Measurements from ENCODE around the gene ARL4A. TPM values are rescaled to one million over a fixed set of nuclear protein-coding genes. Genes with fewer than 3 reads are reported as not detected.

The ARL4A gene
- total RNA-seq, 4 donors from 2014 or later: 34.9 to 69.5 (median 45.0) TPM

DNA sequence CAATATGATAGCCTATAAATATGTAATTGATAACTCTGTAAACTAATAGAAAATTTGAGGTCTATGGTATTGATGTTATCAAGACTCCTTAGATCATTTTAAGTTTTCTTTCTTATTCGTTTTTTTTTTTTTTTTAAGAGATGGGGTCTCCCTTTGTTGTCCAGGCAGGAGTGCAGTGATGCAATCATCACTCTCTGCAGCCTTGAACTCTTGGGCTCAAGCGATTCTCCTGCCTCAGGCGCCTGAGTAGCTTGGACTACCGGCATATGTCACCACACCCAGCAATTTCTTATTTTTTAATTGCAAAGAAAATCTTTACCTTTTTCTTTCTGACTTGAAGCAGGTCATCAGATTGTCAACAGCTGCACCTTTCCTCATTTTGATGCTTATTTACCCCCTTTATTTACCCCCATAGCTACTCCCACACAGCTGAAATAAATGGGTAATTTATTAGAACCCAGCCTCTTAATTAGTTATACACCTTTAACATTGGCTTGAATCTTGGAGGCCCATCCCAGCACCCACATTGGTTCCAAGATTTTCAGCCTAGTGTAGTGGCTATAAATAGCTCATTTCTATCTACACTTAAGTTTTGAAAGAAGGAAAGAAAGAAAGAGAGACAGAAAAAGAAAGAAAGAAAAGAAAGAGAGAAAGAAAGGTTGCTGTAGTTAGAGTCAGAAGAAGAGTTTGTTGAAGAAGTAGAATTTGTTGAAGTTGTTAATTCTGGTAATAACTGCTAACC, 38.3 kb downstream of the ARL4A start:
- no peak for ATAC-seq
- WGBS, 2 donors (ENCODE audit: low coverage in 1 of 2): 80 to 88% methylated on average over 3 to 4 of the region's 4 CpGs
- no peak overlapping the region for H3K4me3 ChIP-seq
- peaks cover 0 to 46% (median 0%) of the 10 kb centered on the region in 3 donors for H3K4me1 ChIP-seq
- H3K27ac ChIP-seq: no peak overlapping the region
- no peaks in the 10 kb centered on the region for H3K9me3 ChIP-seq
- no peaks in the 10 kb centered on the region for H3K36me3 ChIP-seq
- H3K27me3 ChIP-seq: no peaks in the 10 kb centered on the region
- no peak for TF ChIP-seq CTCF (IDR thresholded peaks at IDR 0.05)
- no peak for TF ChIP-seq POLR2A (IDR thresholded peaks at IDR 0.05)
- TF ChIP-seq POLR2AphosphoS5 (IDR thresholded peaks at IDR 0.05): no peak
- no peak for TF ChIP-seq EP300 (IDR thresholded peaks at IDR 0.05)

DNA sequence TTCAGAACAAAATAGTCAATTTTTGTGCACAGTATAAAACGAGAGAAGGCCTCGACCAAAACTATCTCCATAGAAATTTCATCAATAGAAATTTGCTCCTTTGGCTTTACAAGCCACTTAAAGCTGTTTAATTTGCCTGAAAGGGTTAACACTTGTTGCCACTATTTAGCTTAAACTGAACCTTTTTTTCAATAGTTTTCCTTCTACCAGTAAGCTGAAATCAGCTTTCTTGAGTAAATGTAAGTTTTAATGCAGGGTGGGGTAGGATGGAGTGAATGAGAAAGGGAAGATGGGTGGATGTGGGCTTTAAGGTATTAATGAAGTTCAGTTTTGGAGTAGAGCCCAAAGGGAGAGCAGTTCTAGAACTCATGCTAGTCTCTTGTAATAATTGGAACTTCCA, 39.5 kb downstream of the ARL4A start:
- Histone ChIP-seq H3K4me3 (no peak overlapping the region), H3K27ac (no peak overlapping the region), H3K9me3 (no peaks in the 10 kb centered on the region), H3K36me3 (no peaks in the 10 kb centered on the region), H3K27me3 (no peaks in the 10 kb centered on the region), H3K4me1 (peaks cover 0 to 52% (median 4%) of the 10 kb centered on the region in 3 donors)
- TF ChIP-seq EP300 (IDR thresholded peaks at IDR 0.05): no peak
- ATAC-seq: no peak
- WGBS, 2 donors (ENCODE audit: low coverage in 1 of 2): 96% methylated on average over 2 of the region's 2 CpGs; no CpG with 5 or more reads in 1 of the 2 donors

GRCh38 chr7:12727455-12728191, 40.2 kb downstream of the ARL4A start:
- WGBS, 2 donors (ENCODE audit: low coverage in 1 of 2): 59 to 88% methylated on average over 4 to 8 of the region's 8 CpGs
- H3K4me1 ChIP-seq: peaks cover 0 to 45% (median 4%) of the 10 kb centered on the region in 3 donors
- H3K9me3 ChIP-seq: no peaks in the 10 kb centered on the region
- peak overlapping the region in 1 of 4 donors; percentile 44 for H3K27ac ChIP-seq
- no peak for ATAC-seq
- H3K4me3 ChIP-seq: no peak overlapping the region
- no peaks in the 10 kb centered on the region for H3K27me3 ChIP-seq
- H3K36me3 ChIP-seq: no peaks in the 10 kb centered on the region
- TF ChIP-seq POLR2AphosphoS5 (IDR thresholded peaks at IDR 0.05): no peak
- no peak for TF ChIP-seq EP300 (IDR thresholded peaks at IDR 0.05)
- no peak for TF ChIP-seq CTCF (IDR thresholded peaks at IDR 0.05)
- TF ChIP-seq POLR2A (IDR thresholded peaks at IDR 0.05): no peak

DNA sequence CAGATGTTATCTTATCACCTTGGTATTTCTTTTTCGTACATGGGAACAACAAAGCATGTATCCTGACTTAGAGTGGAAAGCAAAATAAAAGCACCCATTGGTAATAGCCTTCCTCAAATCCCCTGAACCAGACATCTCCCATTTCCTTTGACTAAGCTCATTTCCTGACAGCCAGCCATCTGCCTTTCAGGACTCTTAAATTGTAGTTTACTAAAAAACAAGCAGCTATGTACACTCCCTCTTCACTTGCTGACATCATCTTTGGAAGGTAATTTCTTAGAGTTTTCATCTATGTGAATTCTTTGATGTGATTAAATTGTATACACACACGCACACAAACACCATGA, 40.7 kb downstream of the ARL4A start:
- peak overlapping the region in 1 of 4 donors; percentile 44 for H3K27ac ChIP-seq
- TF ChIP-seq EP300 (IDR thresholded peaks at IDR 0.05) (no peak), CTCF (IDR thresholded peaks at IDR 0.05) (no peak), POLR2A (IDR thresholded peaks at IDR 0.05) (no peak), POLR2AphosphoS5 (IDR thresholded peaks at IDR 0.05) (no peak)

DNA sequence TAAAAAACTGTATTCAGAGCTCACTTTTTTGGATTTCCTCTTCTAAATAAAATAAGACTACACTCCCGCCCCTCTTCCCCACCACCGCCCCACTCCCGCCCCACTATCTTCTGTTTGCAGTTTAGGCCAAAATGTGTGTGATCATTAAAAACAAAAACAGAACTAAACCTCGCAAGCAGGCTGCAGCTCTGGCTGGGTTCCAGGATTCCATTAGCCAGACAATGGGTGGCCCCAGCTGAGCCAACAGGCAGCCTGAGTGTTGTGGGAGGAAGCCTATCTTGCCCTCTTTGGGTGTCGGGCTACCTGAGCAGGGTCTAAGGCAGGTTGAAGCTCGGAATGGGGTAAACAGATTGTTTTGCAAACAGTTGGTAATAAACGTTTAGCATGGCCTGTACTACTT, 41.7 kb downstream of the ARL4A start:
- WGBS, 2 donors (ENCODE audit: low coverage in 1 of 2): 32 to 60% methylated on average over 3 to 5 of the region's 7 CpGs
- peak overlapping the region in 1 of 4 donors; percentile 44 for H3K27ac ChIP-seq
- TF ChIP-seq CTCF (IDR thresholded peaks at IDR 0.05): no peak
- TF ChIP-seq POLR2A (IDR thresholded peaks at IDR 0.05): no peak
- H3K4me3 ChIP-seq: no peak overlapping the region
- H3K36me3 ChIP-seq: no peaks in the 10 kb centered on the region
- ATAC-seq: peak; percentile 55
- peaks cover 0 to 39% (median 4%) of the 10 kb centered on the region in 3 donors for H3K4me1 ChIP-seq
- no peaks in the 10 kb centered on the region for H3K9me3 ChIP-seq
- no peaks in the 10 kb centered on the region for H3K27me3 ChIP-seq

More for the DNA sequence above, 40.7 kb downstream of the ARL4A start:
- H3K9me3 ChIP-seq: no peaks in the 10 kb centered on the region
- no peaks in the 10 kb centered on the region for H3K27me3 ChIP-seq
- H3K4me3 ChIP-seq: no peak overlapping the region
- ATAC-seq: peak; percentile 27
- H3K36me3 ChIP-seq: no peaks in the 10 kb centered on the region
- H3K4me1 ChIP-seq: peaks cover 0 to 40% (median 4%) of the 10 kb centered on the region in 3 donors
- 66 to 77% methylated on average over 2 of the region's 2 CpGs for WGBS, 2 donors (ENCODE audit: low coverage in 1 of 2)
